Activated CD4-positive, CD25-positive, alpha-beta regulatory T cell treated with anti-CD3 and anti-CD28 coated beads, Interleukin-2, amount 50 U/mL, for 16 hours (primary cell): ENCODE measurements around the gene COMMD7.

Experiments used
- DNase-seq: peaks from one replicate; pipeline ENCODE4 v3.0.0-alpha.2; 2020; ENCODE audit warnings: low read depth, low spot score

Gene COMMD7

GRCh38 chr20:32680544-32681174 is 62.6 kb downstream of the COMMD7 start:
- no peak for DNase-seq

- no peak for DNase-seq
Measured at GRCh38 chr20:32678948-32679347, 64.3 kb downstream of the COMMD7 start.

- no peak for DNase-seq
Measured at GRCh38 chr20:32675223-32675975, 67.9 kb downstream of the COMMD7 start.

- DNase-seq, result peak; percentile 51
Measured at GRCh38 chr20:32674362-32674789, 68.9 kb downstream of the COMMD7 start.

GRCh38 chr20:32672982-32673851 is 70.0 kb downstream of the COMMD7 start:
- DNase-seq, result no peak

GRCh38 chr20:32672394-32672981 is 70.8 kb downstream of the COMMD7 start:
- DNase-seq, result no peak

GRCh38 chr20:32670773-32671455 is 72.4 kb downstream of the COMMD7 start:
- no peak for DNase-seq

GRCh38 chr20:32667027-32667426 is 76.2 kb downstream of the COMMD7 start:
- DNase-seq, result no peak

GRCh38 chr20:32664678-32665159 is 78.5 kb downstream of the COMMD7 start:
- no peak for DNase-seq

- DNase-seq, result no peak
Measured at GRCh38 chr20:32664012-32664677, 79.1 kb downstream of the COMMD7 start.

- DNase-seq, result no peak
Measured at GRCh38 chr20:32663335-32664011, 79.8 kb downstream of the COMMD7 start.

GRCh38 chr20:32661820-32662528 is 81.3 kb downstream of the COMMD7 start:
- DNase-seq, result no peak

GRCh38 chr20:32660661-32661060 is 82.6 kb downstream of the COMMD7 start:
- no peak for DNase-seq

GRCh38 chr20:32656827-32657226 is 86.4 kb downstream of the COMMD7 start:
- no peak for DNase-seq

GRCh38 chr20:32655903-32656512 is 87.3 kb downstream of the COMMD7 start:
- no peak for DNase-seq

GRCh38 chr20:32652739-32653526 is 90.3 kb downstream of the COMMD7 start:
- DNase-seq, result peak; percentile 85
